Body of pancreas (tissue), 4 donors: ENCODE data around the gene UBASH3A. TPM values are rescaled to one million over a fixed set of nuclear protein-coding genes. Genes with fewer than 3 reads are reported as not detected.

Experiments used
- ATAC-seq: fragments of 150-250 bp; one replicate; pipeline ENCODE4 v1.9.1; 2016
- DNase-seq, 4 donors: peaks; one replicate each; pipeline ENCODE4 v3.0.0-alpha.2; 2019
- H3K27ac ChIP-seq, 4 donors: fragments of 200-600 bp; sonication (generic); 1 replicate in 3 of 4; 2 replicates in 1 of 4; pipeline versions ENCODE4 v1.5.1 to v1.6.1; 2016 to 2019; ENCODE audit warnings: mild to moderate bottlenecking in 1 of 4, mixed read lengths in 1 of 4, moderate library complexity in 1 of 4
- H3K27me3 ChIP-seq, 2 donors: fragments of 200-600 bp; sonication (generic); one replicate each; pipeline ENCODE4 v1.6.0; 2016; ENCODE audit warnings: mild to moderate bottlenecking in 1 of 2
- H3K36me3 ChIP-seq, 2 donors: fragments of 200-600 bp; sonication (generic); replicated peaks in 1 of 2; 2 replicates each; pipeline ENCODE4 v1.5.1; 2016; ENCODE audit warnings: low read depth in 2 of 2; ENCODE audit not compliant: insufficient read depth in 1 of 2
- H3K4me1 ChIP-seq: fragments of 200-600 bp; sonication (generic); one replicate; pipeline ENCODE4 v1.6.0; 2016
- H3K4me3 ChIP-seq, 2 donors: fragments of 200-600 bp; sonication (generic); 1 replicate in 1 of 2; 2 replicates in 1 of 2; pipeline ENCODE4 v1.5.1; 2016 to 2019
- H3K9me3 ChIP-seq, 3 donors: fragments of 200-600 bp; sonication (generic); 1 replicate in 2 of 3; 2 replicates in 1 of 3; pipeline ENCODE4 v1.5.1; 2016
- POLR2A ChIP-seq, 3 donors: fragments of 450-650 bp; IDR thresholded peaks; one replicate each; pipeline ENCODE4 v1.6.1; 2016; ENCODE audit warnings: antibody characterized with exemption in 3 of 3, mild to moderate bottlenecking in 2 of 3
- WGBS, 2 donors: methylation state at CpG; one replicate each; pipeline ENCODE4 v1.1.5; 2017; 5-methylcytosine and 5-hydroxymethylcytosine counted together
- intact Hi-C: fragments of 100-400 bp; cut with DNase I; formaldehyde crosslinking; loops from one replicate; pipeline ENCODE4 v1.15.1; 2023
- total RNA-seq, 2 donors: library from RNA; depleted of rRNA; stranded (reverse); fragments of >200 nt; gene quantifications; one replicate each; pipeline ENCODE4 v1.1.0, GENCODE V29; 2016
- TF ChIP-seq, protein P1 (sequence below), 7 experiments: fragments of 450-650 bp in 4 of 7; fragments of 200-600 bp in 3 of 7; sonication (generic) in 3 of 7; IDR thresholded peaks; one replicate each; pipeline ENCODE4 v1.5.1; 2016 to 2019; ENCODE audit warnings: antibody characterized with exemption in 7 of 7

Gene UBASH3A
- total RNA-seq, 2 donors from 2014 or later = 0.26 TPM; not detected in 1

DNA sequence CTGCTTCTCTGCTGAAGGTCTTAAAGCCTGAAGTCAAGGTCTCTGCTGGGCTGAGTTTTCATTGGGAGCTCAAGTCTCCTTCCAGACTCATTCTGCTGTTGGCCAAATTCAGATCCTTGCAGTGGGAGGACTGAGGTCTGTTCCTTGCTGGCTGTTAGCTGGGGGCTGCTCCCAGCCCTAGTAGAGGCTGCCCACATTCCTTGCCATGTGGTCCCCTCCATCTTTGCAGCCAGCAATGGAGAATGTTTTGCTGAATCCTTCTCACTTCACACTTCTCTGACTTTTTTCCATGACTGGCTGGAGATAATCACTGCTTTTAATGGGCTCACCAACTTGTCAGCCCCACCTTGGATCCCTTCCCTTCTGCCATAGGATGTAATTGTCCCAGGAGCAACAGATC, 33.2 kb downstream of the UBASH3A start:
- ATAC-seq (no peak), DNase-seq (no peak)
- H3K4me3 ChIP-seq = no peak overlapping the region
- H3K9me3 ChIP-seq = no peaks in the 10 kb centered on the region
- H3K36me3 ChIP-seq = no peaks in the 10 kb centered on the region
- intact Hi-C loops = no loop called here
- no peak overlapping the region for H3K27ac ChIP-seq
- TF ChIP-seq POLR2A (IDR thresholded peaks at IDR 0.05) = no peak
- TF ChIP-seq, protein P1, sequence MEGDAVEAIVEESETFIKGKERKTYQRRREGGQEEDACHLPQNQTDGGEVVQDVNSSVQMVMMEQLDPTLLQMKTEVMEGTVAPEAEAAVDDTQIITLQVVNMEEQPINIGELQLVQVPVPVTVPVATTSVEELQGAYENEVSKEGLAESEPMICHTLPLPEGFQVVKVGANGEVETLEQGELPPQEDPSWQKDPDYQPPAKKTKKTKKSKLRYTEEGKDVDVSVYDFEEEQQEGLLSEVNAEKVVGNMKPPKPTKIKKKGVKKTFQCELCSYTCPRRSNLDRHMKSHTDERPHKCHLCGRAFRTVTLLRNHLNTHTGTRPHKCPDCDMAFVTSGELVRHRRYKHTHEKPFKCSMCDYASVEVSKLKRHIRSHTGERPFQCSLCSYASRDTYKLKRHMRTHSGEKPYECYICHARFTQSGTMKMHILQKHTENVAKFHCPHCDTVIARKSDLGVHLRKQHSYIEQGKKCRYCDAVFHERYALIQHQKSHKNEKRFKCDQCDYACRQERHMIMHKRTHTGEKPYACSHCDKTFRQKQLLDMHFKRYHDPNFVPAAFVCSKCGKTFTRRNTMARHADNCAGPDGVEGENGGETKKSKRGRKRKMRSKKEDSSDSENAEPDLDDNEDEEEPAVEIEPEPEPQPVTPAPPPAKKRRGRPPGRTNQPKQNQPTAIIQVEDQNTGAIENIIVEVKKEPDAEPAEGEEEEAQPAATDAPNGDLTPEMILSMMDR (IDR thresholded peaks at IDR 0.05) = no peak
- H3K4me1 ChIP-seq = no peaks in the 10 kb centered on the region
- H3K27me3 ChIP-seq = no peaks in the 10 kb centered on the region

DNA sequence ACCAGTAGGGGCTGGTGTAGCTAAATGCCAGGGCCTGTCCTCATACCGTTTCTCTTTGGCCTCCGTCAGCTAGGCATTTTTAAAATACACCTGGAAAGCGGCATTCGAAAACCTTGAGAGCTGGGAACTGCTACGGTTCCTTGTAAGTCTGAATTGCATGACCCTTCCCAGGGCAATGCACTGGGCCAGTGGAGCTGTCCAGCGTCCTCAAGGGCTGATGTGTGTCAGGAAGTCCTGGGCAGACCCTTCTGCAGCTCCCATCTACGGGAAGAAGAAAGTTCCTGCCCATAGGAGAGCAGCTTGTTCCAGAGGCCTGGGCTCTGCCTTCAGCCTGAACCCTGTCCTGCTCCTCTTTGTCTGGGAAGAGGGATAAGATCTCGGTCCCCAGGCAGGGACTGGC, 34.1 kb downstream of the UBASH3A start:
- no peaks in the 10 kb centered on the region for H3K9me3 ChIP-seq
- WGBS, 2 donors = 47 to 56% methylated on average over 7 to 8 of the region's 8 CpGs
- no peak for DNase-seq
- H3K27ac ChIP-seq = no peak overlapping the region
- H3K4me3 ChIP-seq = no peak overlapping the region
- H3K36me3 ChIP-seq = no peaks in the 10 kb centered on the region
- ATAC-seq = no peak
- intact Hi-C loops = no loop called here
- H3K27me3 ChIP-seq = no peaks in the 10 kb centered on the region
- TF ChIP-seq POLR2A (IDR thresholded peaks at IDR 0.05) = no peak
- TF ChIP-seq, protein P1 (IDR thresholded peaks at IDR 0.05) = no peak
- no peaks in the 10 kb centered on the region for H3K4me1 ChIP-seq

DNA sequence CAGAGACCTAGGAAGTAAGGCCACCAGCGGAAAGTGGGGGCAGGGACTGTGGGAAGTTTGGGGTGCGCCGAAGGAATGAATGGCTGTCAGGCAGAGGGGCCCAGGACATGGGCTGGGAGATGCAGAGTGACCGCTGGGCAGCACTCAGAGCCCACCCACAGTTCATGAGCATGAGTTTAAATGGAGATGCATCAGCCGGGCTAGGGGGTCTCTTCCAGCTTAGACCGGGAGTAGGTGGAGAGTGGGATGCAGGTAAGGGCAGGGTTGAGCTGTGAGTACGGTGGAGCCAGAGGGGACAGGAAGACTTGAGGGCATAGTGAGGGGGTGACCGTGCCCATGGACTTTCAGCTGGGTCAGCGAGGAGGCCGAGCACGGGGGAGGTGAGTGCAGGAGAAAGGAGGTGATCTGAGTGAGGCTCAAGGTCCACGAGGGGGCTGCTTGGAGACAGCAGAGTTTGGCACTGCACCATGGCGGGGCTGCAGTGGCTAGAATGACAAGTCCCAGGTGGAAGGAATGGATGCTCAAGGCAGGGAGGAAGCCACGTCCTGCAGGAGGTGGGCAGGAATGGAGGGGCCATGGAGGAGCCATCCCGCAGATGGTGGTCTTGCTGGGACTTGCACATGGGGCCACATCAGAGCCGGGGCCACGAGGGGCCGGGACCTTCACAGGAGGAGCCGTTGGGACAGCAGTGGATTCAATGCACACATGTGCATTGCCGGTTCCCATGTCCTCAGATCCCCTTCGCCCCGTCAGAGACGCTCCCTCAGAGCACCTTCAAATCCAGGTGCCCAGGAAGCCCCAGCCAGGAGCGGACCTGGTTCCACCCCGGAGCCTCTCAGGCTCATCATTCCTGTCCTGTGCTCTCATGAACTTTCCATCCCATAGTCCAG, 34.9 kb downstream of the UBASH3A start:
- Histone ChIP-seq H3K27me3 (no peaks in the 10 kb centered on the region), H3K4me3 (no peak overlapping the region), H3K27ac (no peak overlapping the region), H3K36me3 (no peaks in the 10 kb centered on the region), H3K4me1 (no peaks in the 10 kb centered on the region), H3K9me3 (no peaks in the 10 kb centered on the region)
- DNase-seq (no peak), ATAC-seq (no peak)
- no peak for TF ChIP-seq POLR2A (IDR thresholded peaks at IDR 0.05)
- TF ChIP-seq, protein P1 (IDR thresholded peaks at IDR 0.05) = no peak
- WGBS, 2 donors = 67 to 81% methylated on average over 17 to 24 of the region's 25 CpGs
- intact Hi-C loops = no loop called here

DNA sequence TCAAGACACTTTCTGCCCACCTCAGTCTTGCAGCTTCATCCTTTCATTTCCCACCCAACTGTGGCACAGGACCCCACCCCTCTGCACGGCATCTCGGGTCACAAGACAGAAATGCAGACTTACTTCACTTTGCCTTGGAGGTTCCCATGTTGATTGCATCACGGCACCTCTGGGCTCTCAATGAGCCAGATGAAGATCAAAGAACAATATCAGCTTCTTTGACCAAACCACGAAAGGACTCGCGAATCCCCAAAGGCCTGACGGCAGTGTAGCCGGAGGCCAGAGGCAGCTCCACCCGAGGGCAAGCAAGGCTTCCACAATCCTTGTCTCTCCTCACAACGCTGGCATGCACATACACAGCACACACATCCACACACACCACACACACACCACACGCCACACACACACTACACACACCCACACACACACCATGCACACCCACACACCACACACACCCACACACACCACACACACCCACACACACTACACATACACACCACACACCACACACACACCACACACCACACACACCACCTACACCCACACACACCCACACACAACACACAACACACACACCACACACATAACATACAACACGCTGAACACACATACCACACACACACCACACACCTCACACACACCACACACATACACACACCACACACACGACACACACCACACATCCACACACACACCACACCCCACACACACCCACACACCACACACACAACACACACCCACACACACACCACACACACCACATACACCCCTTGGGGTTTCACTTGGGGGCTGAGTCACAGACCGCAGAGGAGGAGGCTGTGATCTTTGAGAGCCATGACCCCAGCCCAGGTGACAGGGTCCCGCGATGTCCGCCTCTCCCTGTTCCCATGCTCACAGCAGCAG, 35.8 kb downstream of the UBASH3A start:
- Histone ChIP-seq H3K4me3 (no peak overlapping the region), H3K27ac (no peak overlapping the region), H3K9me3 (no peaks in the 10 kb centered on the region), H3K36me3 (no peaks in the 10 kb centered on the region), H3K27me3 (no peaks in the 10 kb centered on the region), H3K4me1 (no peaks in the 10 kb centered on the region)
- DNase-seq (no peak), ATAC-seq (no peak)
- 74 to 75% methylated on average over 17 of the region's 17 CpGs for WGBS, 2 donors
- intact Hi-C loops = loop anchor here (10.0 kb wide), 2 partner anchors 125 to 295 kb away; partner anchors contain the start of gene TFF3
- TF ChIP-seq, protein P1 (IDR thresholded peaks at IDR 0.05) = no peak
- no peak for TF ChIP-seq POLR2A (IDR thresholded peaks at IDR 0.05)
